Stimulated activated CD8-positive, alpha-beta memory T cell treated with anti-CD3 and anti-CD28 coated beads, Interleukin-15, amount 100 ng/mL, for 24 hours (primary cell): ENCODE data around the gene FRA10AC1.

Experiments used
- DNase-seq: peaks from one replicate; pipeline ENCODE4 v3.0.0-alpha.2; 2020; ENCODE audit warnings: low read depth

FRA10AC1 gene

DNA sequence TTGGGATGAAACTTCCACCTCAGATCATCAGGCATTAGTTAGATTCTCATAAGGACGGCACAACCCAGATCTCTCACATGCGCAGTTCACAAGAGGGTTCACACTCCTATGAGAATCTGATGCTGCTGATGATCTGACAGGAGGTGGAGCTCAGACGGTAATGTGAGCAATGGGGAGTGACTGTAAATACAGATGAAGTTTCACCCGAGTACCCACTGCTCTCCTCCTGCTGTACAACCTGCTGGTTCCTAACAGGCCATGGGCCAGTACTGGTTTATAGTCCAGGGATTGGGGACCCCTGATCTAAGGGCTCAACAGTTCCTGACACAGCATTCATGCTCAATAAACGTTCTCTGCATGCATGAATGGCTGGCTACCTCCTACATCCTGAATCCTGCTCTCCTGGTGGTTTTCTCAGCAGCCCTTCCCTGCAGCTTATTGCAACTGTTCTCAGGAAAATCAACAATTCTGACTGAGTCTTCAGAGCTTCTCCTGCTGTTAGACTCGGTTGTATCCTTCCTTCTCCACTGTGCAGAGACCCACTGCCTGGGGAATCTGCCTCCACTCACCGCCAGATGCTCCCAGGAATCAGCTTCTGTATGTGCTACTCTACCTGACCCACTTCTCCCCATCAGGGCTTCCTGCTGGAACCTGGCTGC is 72.6 kb downstream of the FRA10AC1 start:
- no peak for DNase-seq

DNA sequence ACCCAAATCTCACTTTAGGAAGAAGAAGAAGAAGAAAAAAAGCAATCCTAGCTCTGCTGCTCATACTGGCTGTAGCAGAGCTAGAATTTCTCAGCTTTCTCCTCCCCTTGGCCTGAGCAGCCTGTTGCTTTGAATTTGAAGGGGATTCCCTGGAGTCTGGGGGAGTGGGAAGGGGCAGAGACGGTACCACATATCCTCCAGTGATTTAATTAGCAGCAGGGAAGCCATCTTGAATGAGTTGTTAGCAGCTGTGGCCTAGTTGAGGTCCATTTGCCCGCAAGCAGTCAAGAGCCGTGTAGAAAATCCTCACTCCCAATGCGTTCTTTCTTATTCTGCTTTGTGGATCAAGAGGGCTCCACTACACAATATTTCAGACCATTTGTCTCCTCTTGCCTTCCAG is 73.5 kb downstream of the FRA10AC1 start:
- no peak for DNase-seq

- DNase-seq: no peak
Observed at GRCh38 chr10:93622942-93623341, 79.5 kb downstream of the FRA10AC1 start.

DNA sequence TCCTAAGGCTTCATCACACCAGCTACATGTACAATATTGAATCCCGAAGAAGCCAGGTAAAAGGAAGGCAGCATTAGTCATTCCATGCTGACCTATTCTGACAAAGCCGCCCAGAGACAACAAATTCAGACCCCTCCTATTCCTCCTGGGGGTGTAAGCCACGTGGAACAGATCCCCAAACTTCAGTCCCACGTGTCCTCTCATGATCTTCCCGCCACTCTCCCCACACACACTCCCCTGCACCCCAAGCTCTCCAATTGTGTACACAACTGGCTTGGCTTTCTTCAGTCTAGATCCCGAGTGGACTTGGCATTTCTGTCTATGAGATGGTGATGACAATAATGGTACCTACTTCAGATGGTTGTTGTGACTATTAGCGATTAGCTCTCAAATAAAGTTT is 81.5 kb downstream of the FRA10AC1 start:
- no peak for DNase-seq
